HG03095 (cell line): ENCODE data around the gene TSPAN14.
"Not testable (repeated sequence)": the region's sequence is repeated elsewhere in the genome, so short reads cannot be mapped to it uniquely, and the experiment has no call there.

Experiments
- ATAC-seq: cut with Tn5 transposase; IDR thresholded peaks from one replicate; pipeline ENCODE4 v1.9.1; 2021; ENCODE audit warnings: moderate library complexity; ENCODE audit not compliant: unreplicated experiment

Gene TSPAN14

GRCh38 chr10:80453842-80454512, at the start of gene TSPAN14:
TSS of gene TSPAN14 (plus strand) at chr10:80454310. CDS start at chr10:80489234, 34,924 bp downstream.
- ATAC-seq, result peak; percentile 56

GRCh38 chr10:80405035-80405434, 49.1 kb upstream of the TSPAN14 start:
- ATAC-seq, result no peak

GRCh38 chr10:80405626-80406025, 48.5 kb upstream of the TSPAN14 start:
- ATAC-seq, result no peak

GRCh38 chr10:80406204-80406603, 47.9 kb upstream of the TSPAN14 start:
- no peak for ATAC-seq

GRCh38 chr10:80407812-80408241, 46.3 kb upstream of the TSPAN14 start:
- ATAC-seq, result peak; percentile 16

GRCh38 chr10:80408242-80409101, 45.6 kb upstream of the TSPAN14 start, which contains the start of gene PRXL2A:
TSS of gene PRXL2A (plus strand) at chr10:80408551. CDS start at chr10:80420468, 11,917 bp downstream.
- ATAC-seq, result peak; percentile 92

- no peak for ATAC-seq
Observed at GRCh38 chr10:80409121-80409520, 45.0 kb upstream of the TSPAN14 start.

- ATAC-seq, result no peak
Observed at GRCh38 chr10:80410122-80410521, 44.0 kb upstream of the TSPAN14 start.

GRCh38 chr10:80410578-80411145, 43.4 kb upstream of the TSPAN14 start:
- ATAC-seq, result no peak

GRCh38 chr10:80411267-80411668, 42.8 kb upstream of the TSPAN14 start:
- ATAC-seq, result no peak

GRCh38 chr10:80411681-80412220, 42.4 kb upstream of the TSPAN14 start:
- no peak for ATAC-seq

GRCh38 chr10:80412486-80412885, 41.6 kb upstream of the TSPAN14 start:
- no peak for ATAC-seq

GRCh38 chr10:80413271-80413996, 40.7 kb upstream of the TSPAN14 start:
- no peak for ATAC-seq

GRCh38 chr10:80414142-80414895, 39.8 kb upstream of the TSPAN14 start:
- ATAC-seq, result no peak

GRCh38 chr10:80415734-80416478, 38.2 kb upstream of the TSPAN14 start:
- no peak for ATAC-seq

- no peak for ATAC-seq
Observed at GRCh38 chr10:80416479-80417098, 37.5 kb upstream of the TSPAN14 start.

- not testable (repeated sequence) for ATAC-seq
Observed at GRCh38 chr10:80417256-80417655, 36.9 kb upstream of the TSPAN14 start.

- no peak for ATAC-seq
Observed at GRCh38 chr10:80421050-80421706, 32.9 kb upstream of the TSPAN14 start.
